ENCODE measurements around the gene PUSL1.

The PUSL1 gene

GRCh38 chr1:1273512-1274298 lies 34.7 kb upstream of the PUSL1 start, which contains the start of gene UBE2J2:
Gene UBE2J2 (minus strand): TSS chr1:1273854. CDS start chr1:1267992, 5,862 bp downstream.
- H3K27me3 ChIP-seq (ENCODE audit: insufficient read depth, poor library complexity, severe bottlenecking) = no peaks in the 10 kb centered on the region
- peak within 1 kb of the TSS; percentile 84 for H3K27ac ChIP-seq (replicated peaks)
- peak; percentile 87 to 91 for DNase-seq (ENCODE audit: low read depth in 1 of 2, low spot score in 1 of 2)
- peak; percentile 12; the same call in 1 of the 2 replicates for TF ChIP-seq SPI1 (IDR thresholded peaks at IDR 0.05; ENCODE audit: borderline replicate concordance, low read depth)
- TF ChIP-seq, protein P1, sequence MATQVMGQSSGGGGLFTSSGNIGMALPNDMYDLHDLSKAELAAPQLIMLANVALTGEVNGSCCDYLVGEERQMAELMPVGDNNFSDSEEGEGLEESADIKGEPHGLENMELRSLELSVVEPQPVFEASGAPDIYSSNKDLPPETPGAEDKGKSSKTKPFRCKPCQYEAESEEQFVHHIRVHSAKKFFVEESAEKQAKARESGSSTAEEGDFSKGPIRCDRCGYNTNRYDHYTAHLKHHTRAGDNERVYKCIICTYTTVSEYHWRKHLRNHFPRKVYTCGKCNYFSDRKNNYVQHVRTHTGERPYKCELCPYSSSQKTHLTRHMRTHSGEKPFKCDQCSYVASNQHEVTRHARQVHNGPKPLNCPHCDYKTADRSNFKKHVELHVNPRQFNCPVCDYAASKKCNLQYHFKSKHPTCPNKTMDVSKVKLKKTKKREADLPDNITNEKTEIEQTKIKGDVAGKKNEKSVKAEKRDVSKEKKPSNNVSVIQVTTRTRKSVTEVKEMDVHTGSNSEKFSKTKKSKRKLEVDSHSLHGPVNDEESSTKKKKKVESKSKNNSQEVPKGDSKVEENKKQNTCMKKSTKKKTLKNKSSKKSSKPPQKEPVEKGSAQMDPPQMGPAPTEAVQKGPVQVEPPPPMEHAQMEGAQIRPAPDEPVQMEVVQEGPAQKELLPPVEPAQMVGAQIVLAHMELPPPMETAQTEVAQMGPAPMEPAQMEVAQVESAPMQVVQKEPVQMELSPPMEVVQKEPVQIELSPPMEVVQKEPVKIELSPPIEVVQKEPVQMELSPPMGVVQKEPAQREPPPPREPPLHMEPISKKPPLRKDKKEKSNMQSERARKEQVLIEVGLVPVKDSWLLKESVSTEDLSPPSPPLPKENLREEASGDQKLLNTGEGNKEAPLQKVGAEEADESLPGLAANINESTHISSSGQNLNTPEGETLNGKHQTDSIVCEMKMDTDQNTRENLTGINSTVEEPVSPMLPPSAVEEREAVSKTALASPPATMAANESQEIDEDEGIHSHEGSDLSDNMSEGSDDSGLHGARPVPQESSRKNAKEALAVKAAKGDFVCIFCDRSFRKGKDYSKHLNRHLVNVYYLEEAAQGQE (IDR thresholded peaks at IDR 0.05; ENCODE audit: insufficient replicate concordance, low read depth) = no peak
- no peak for TF ChIP-seq CTCF (IDR thresholded peaks at IDR 0.05; ENCODE audit: insufficient read depth, low read length)
- TF ChIP-seq POLR2AphosphoS5 (IDR thresholded peaks at IDR 0.05; ENCODE audit: low read depth) = peak; percentile 29
- peak; percentile 89 for TF ChIP-seq GABPA (IDR thresholded peaks at IDR 0.05; ENCODE audit: low read depth)
- H3K4me3 ChIP-seq (replicated peaks; ENCODE audit: insufficient read depth, low read length) = peak within 1 kb of the TSS; percentile 87

DNA sequence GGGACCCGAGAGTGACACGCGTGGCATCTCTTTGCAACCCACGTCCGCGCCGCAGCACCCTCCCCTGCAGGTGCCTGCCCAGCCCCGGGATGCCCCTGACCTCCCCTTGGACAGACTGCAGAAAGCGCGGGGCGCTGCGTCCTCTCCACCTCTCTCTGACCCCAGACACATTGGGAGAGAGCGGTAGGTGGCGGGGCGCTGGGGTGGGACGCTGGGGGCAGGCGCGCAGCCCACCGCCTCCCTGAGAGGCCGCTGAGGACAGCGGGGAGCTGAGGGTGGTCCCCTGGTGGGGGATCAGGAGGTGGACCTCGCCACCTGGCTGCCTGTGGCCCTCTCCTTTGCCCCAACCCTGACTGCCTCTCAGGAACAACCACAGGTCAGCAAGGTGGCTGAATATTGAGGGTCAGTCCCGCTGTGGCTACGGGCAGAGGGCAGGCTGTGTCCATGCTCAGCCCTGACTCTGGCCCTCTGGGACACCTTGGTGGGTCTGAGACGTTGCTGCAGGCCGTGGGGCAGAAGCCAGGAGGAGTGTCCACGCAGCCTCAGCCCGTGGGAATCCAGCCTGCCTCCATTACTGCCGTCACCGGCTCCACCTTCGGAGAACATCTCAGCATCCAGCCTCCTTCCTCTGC lies 34.0 kb upstream of the PUSL1 start:
- peak overlapping the region; percentile 84 for H3K27ac ChIP-seq (replicated peaks)
- DNase-seq (ENCODE audit: low read depth in 1 of 2, low spot score in 1 of 2) = no peak
- TF ChIP-seq, protein P1 (IDR thresholded peaks at IDR 0.05; ENCODE audit: insufficient replicate concordance, low read depth) = no peak
- TF ChIP-seq SPI1 (IDR thresholded peaks at IDR 0.05; ENCODE audit: borderline replicate concordance, low read depth) (no peak), CTCF (IDR thresholded peaks at IDR 0.05; ENCODE audit: insufficient read depth, low read length) (no peak), GABPA (IDR thresholded peaks at IDR 0.05; ENCODE audit: low read depth) (no peak), POLR2AphosphoS5 (IDR thresholded peaks at IDR 0.05; ENCODE audit: low read depth) (no peak)
- H3K27me3 ChIP-seq (ENCODE audit: insufficient read depth, poor library complexity, severe bottlenecking) = no peaks in the 10 kb centered on the region
- peak overlapping the region; percentile 87 for H3K4me3 ChIP-seq (replicated peaks; ENCODE audit: insufficient read depth, low read length)

DNA sequence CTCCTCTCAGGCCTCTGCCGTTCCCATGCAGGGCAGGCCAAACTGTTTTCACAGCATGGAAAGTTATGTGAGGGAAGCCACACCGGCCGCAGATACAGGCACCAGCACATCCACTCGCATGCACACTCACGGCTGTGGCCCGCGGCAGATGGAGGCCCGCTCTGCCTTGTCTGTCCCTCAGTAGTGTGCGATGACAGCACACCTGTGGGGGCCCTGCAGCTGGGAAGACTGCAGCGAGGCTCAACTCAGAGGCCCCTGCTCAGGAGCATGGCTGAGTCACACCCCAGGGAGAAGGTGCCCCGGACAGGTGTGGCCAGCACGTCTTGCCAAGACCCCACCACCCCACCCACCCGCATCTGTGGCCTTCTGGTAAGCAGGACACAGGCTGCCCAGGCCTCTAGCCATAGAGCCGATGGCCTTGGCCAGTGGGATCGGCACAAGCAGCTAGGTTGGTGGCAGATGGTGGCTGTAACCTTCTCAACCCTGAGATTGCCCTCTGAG lies 33.4 kb upstream of the PUSL1 start:
- Histone ChIP-seq H3K27ac (replicated peaks) (no peak overlapping the region), H3K4me3 (replicated peaks; ENCODE audit: insufficient read depth, low read length) (no peak overlapping the region), H3K27me3 (ENCODE audit: insufficient read depth, poor library complexity, severe bottlenecking) (no peaks in the 10 kb centered on the region)
- no peak for DNase-seq (ENCODE audit: low read depth in 1 of 2, low spot score in 1 of 2)
- TF ChIP-seq CTCF (IDR thresholded peaks at IDR 0.05; ENCODE audit: insufficient read depth, low read length) = no peak
- TF ChIP-seq SPI1 (IDR thresholded peaks at IDR 0.05; ENCODE audit: borderline replicate concordance, low read depth) = no peak
- TF ChIP-seq, protein P1 (IDR thresholded peaks at IDR 0.05; ENCODE audit: insufficient replicate concordance, low read depth) = no peak
- TF ChIP-seq POLR2AphosphoS5 (IDR thresholded peaks at IDR 0.05; ENCODE audit: low read depth) = no peak
- no peak for TF ChIP-seq GABPA (IDR thresholded peaks at IDR 0.05; ENCODE audit: low read depth)
